ENCODE results near the gene ANKRD45. TPM values are rescaled to one million over a fixed set of nuclear protein-coding genes. Genes with fewer than 3 reads are reported as not detected.
"Not testable (repeated sequence)": the region's sequence is repeated elsewhere in the genome, so short reads cannot be mapped to it uniquely, and the experiment has no call there.

The ANKRD45 gene
- total RNA-seq, 4 donors from 2014 or later: 0.27 to 1.1 TPM; not detected in 2

DNA sequence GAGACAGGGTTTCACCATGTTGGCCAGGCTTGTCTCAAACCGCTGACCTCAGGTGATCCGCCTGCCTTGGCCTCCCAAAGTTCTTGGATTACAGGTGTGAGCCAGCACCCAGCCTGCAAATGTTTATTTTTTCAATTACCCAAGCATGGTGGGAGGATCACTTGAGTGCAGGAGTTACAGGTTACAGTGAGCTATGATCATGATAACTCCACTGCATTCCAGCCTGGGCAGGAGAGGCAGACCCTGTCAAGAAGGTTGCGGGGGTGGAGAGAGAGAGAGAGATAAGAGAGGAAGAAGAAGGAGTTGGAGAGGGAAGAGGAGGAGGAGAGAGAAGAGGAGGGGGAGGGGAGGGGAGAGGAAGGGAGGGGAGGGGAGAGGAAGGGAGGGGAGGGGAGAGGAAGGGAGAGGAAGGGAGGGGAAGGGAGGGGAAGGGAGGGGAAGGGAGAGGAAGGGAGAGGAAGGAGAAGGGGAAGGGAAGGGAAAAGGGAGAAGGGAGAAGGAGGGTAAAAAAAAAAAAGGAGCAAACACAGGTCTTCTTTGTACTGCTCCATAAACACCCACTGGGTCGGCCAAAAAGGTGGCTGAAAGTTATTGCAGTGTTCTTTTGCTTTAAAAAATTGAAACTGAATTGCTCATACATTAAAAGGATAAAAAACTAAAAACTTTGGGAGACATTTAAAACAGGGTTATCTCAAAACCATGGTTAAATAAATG lies 61.0 kb downstream of the ANKRD45 start:
- Histone ChIP-seq H3K9me3 (no peaks in the 10 kb centered on the region), H3K4me3 (no peak overlapping the region), H3K4me1 (no peaks in the 10 kb centered on the region), H3K27me3 (no peaks in the 10 kb centered on the region), H3K36me3 (no peaks in the 10 kb centered on the region), H3K27ac (no peak overlapping the region)
- TF ChIP-seq, protein P1, sequence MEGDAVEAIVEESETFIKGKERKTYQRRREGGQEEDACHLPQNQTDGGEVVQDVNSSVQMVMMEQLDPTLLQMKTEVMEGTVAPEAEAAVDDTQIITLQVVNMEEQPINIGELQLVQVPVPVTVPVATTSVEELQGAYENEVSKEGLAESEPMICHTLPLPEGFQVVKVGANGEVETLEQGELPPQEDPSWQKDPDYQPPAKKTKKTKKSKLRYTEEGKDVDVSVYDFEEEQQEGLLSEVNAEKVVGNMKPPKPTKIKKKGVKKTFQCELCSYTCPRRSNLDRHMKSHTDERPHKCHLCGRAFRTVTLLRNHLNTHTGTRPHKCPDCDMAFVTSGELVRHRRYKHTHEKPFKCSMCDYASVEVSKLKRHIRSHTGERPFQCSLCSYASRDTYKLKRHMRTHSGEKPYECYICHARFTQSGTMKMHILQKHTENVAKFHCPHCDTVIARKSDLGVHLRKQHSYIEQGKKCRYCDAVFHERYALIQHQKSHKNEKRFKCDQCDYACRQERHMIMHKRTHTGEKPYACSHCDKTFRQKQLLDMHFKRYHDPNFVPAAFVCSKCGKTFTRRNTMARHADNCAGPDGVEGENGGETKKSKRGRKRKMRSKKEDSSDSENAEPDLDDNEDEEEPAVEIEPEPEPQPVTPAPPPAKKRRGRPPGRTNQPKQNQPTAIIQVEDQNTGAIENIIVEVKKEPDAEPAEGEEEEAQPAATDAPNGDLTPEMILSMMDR (IDR thresholded peaks at IDR 0.05): no peak
- TF ChIP-seq EP300 (IDR thresholded peaks at IDR 0.05; ENCODE audit: low read depth) (no peak), POLR2A (IDR thresholded peaks at IDR 0.05) (no peak), POLR2AphosphoS5 (IDR thresholded peaks at IDR 0.05) (no peak)
- intact Hi-C loops (cut with DNase I; ENCODE audit: low total_unique reads): no loop called here
- no peak for DNase-seq
- in situ Hi-C loops (cut with MboI; ENCODE audit: low pct_ligation_motif_present in 1 of 4, low pct_unique_long_range_greater_than_20kb in 1 of 4, low sequenced_read_pairs in 3 of 4): no loop called here
- WGBS, 2 donors (ENCODE audit: low coverage in 1 of 2): 62 to 89% methylated on average over 1 to 4 of the region's 4 CpGs

- in situ Hi-C loops (cut with MboI; ENCODE audit: low pct_ligation_motif_present in 1 of 4, low pct_unique_long_range_greater_than_20kb in 1 of 4, low sequenced_read_pairs in 3 of 4) (no loop called here), intact Hi-C loops (cut with DNase I; ENCODE audit: low total_unique reads) (no loop called here)
- no peaks in the 10 kb centered on the region for H3K4me1 ChIP-seq
- DNase-seq: no peak
- no peak for TF ChIP-seq POLR2A (IDR thresholded peaks at IDR 0.05)
- TF ChIP-seq POLR2AphosphoS5 (IDR thresholded peaks at IDR 0.05): no peak
- TF ChIP-seq, protein P1 (IDR thresholded peaks at IDR 0.05): no peak
- no peak for TF ChIP-seq EP300 (IDR thresholded peaks at IDR 0.05; ENCODE audit: low read depth)
- H3K4me3 ChIP-seq: no peak within 1 kb of the TSS
- H3K27ac ChIP-seq: no peak within 1 kb of the TSS
- no peaks in the 10 kb centered on the region for H3K27me3 ChIP-seq
- no peaks in the 10 kb centered on the region for H3K9me3 ChIP-seq
- H3K36me3 ChIP-seq: no peaks in the 10 kb centered on the region
- WGBS, 2 donors (ENCODE audit: low coverage in 1 of 2): 38 to 55% methylated on average over 5 of the region's 5 CpGs
Measured at GRCh38 chr1:173603056-173603591, 66.5 kb downstream of the ANKRD45 start, which contains the start of gene SLC9C2. SLC9C2 (minus strand) TSS chr1:173603072; CDS start chr1:173601776, 1,296 bp downstream.

DNA sequence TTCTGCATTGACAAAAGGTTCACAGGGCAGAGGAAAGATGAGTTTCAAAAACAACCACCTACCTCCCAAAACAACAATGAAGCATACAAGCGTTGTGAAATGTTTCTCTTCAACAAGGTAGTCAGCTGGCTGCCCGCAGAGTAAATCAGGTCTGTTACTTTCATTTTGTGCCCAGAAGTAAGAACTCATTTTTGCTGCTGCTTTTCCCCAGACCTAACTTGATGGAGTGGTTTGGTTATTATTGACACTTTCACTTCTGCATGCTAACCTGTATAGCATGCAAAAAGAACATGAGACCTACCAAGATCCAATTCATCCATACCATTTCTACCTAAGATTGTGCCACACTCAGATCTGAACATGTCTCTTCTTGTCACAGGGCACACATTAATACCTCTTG lies 68.1 kb downstream of the ANKRD45 start:
- H3K4me1 ChIP-seq: no peaks in the 10 kb centered on the region
- no peak overlapping the region for H3K4me3 ChIP-seq
- no peaks in the 10 kb centered on the region for H3K36me3 ChIP-seq
- no peaks in the 10 kb centered on the region for H3K9me3 ChIP-seq
- 63 to 72% methylated on average over 2 of the region's 2 CpGs for WGBS, 2 donors (ENCODE audit: low coverage in 1 of 2)
- in situ Hi-C loops (cut with MboI; ENCODE audit: low pct_ligation_motif_present in 1 of 4, low pct_unique_long_range_greater_than_20kb in 1 of 4, low sequenced_read_pairs in 3 of 4): no loop called here
- H3K27me3 ChIP-seq: no peaks in the 10 kb centered on the region
- TF ChIP-seq POLR2AphosphoS5 (IDR thresholded peaks at IDR 0.05) (no peak), POLR2A (IDR thresholded peaks at IDR 0.05) (no peak), EP300 (IDR thresholded peaks at IDR 0.05; ENCODE audit: low read depth) (no peak)
- TF ChIP-seq, protein P1 (IDR thresholded peaks at IDR 0.05): no peak
- intact Hi-C loops (cut with DNase I; ENCODE audit: low total_unique reads): no loop called here
- DNase-seq: no peak
- H3K27ac ChIP-seq: no peak overlapping the region

DNA sequence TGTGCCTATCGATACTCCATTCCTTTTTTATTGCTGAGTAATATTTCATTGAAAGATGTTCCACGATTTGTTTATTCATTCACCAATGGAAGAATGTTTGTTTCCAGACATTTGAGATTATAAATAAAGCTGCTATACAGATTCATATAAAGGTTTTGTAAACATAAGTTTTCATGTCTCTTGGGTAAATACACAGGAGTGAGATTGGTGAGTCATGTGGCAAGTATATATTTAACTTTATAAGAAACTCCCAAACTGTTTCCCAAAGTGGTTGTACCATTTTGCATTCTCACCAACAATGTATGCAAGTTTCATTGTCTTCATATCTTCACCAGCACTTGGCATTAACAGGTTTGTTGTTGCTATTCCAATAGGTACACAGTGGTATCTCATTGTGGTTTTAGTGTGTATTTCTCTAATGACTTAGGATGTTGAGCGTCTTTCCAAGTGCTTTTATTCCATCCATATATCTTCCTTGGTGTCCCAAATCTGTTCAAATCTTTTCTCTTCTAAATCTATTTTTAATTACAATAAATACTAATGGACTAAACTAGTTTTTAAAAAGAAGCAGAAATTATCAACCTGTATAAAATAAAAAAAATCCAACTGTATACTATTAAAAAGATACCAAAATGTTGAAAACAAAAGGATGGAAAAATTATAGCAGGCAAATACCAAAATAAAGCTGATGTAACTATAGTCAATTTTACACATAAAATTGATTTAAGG lies 73.4 kb downstream of the ANKRD45 start:
- 84 to 93% methylated on average over 3 of the region's 3 CpGs for WGBS, 2 donors (ENCODE audit: low coverage in 1 of 2)
- Histone ChIP-seq H3K27ac (no peak overlapping the region), H3K9me3 (no peaks in the 10 kb centered on the region), H3K4me1 (no peaks in the 10 kb centered on the region), H3K4me3 (no peak overlapping the region), H3K27me3 (no peaks in the 10 kb centered on the region), H3K36me3 (no peaks in the 10 kb centered on the region)
- intact Hi-C loops (cut with DNase I; ENCODE audit: low total_unique reads) (no loop called here), in situ Hi-C loops (cut with MboI; ENCODE audit: low pct_ligation_motif_present in 1 of 4, low pct_unique_long_range_greater_than_20kb in 1 of 4, low sequenced_read_pairs in 3 of 4) (no loop called here)
- TF ChIP-seq EP300 (IDR thresholded peaks at IDR 0.05; ENCODE audit: low read depth): no peak
- TF ChIP-seq POLR2A (IDR thresholded peaks at IDR 0.05): no peak
- TF ChIP-seq, protein P1 (IDR thresholded peaks at IDR 0.05): no peak
- no peak for TF ChIP-seq POLR2AphosphoS5 (IDR thresholded peaks at IDR 0.05)
- DNase-seq: no peak

DNA sequence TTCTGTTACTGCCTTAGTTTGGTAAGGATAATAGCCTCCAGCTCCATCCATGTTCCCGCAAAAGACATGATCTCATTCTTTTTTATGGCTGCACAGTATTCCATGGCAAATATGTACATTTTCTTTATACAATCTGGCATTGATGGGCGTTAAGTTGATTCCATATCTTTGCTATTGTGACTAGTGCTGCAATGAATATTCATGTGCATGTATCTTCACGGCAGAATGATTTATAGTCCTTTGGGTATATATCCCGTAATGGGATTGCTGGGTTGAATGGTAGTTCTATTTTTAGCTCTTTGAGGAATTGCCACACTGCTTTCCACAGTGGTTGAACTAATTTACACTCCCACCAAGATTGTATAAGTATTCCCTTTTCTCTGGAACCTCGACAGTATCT lies 78.5 kb downstream of the ANKRD45 start:
- in situ Hi-C loops (cut with MboI; ENCODE audit: low pct_ligation_motif_present in 1 of 4, low pct_unique_long_range_greater_than_20kb in 1 of 4, low sequenced_read_pairs in 3 of 4); H3K4me1 ChIP-seq; intact Hi-C loops (cut with DNase I; ENCODE audit: low total_unique reads); H3K36me3 ChIP-seq; H3K9me3 ChIP-seq; H3K27me3 ChIP-seq; H3K4me3 ChIP-seq; H3K27ac ChIP-seq; DNase-seq: not testable (repeated sequence)
- 67 to 79% methylated on average over 4 to 5 of the region's 5 CpGs for WGBS, 2 donors (ENCODE audit: low coverage in 1 of 2)
